ENCODE results near the gene FFAR1. TPM values are rescaled to one million over a fixed set of nuclear protein-coding genes. Genes with fewer than 3 reads are reported as not detected.
"Not testable (repeated sequence)": the region's sequence is repeated elsewhere in the genome, so short reads cannot be mapped to it uniquely, and the experiment has no call there.

Gene FFAR1
- total RNA-seq, 1 donor from 2014 or later, result not detected

- DNase-seq (ENCODE audit: missing footprints) (no peak), ATAC-seq (no peak)
- intact Hi-C loops (cut with DNase I), result loop anchor here (2.0 to 5.0 kb wide), 2 partner anchors 141 to 239 kb away; no protein-coding TSS in a partner anchor
Observed at GRCh38 chr19:35353635-35354034, 5.9 kb downstream of the FFAR1 start.

GRCh38 chr19:35354898-35355297 is 7.2 kb downstream of the FFAR1 start:
- DNase-seq (ENCODE audit: missing footprints) (no peak), ATAC-seq (no peak)
- intact Hi-C loops (cut with DNase I), result loop anchor here (5.0 kb wide), 1 partner anchor 237 kb away; no protein-coding TSS in a partner anchor

GRCh38 chr19:35355791-35356460 is 8.2 kb downstream of the FFAR1 start:
- peak; percentile 41 for ATAC-seq
- DNase-seq (ENCODE audit: missing footprints), result no peak
- intact Hi-C loops (cut with DNase I), result no loop called here

GRCh38 chr19:35357867-35358573 is 10.3 kb downstream of the FFAR1 start, which contains the start of gene FFAR3:
Gene FFAR3, plus strand, starts transcription at chr19:35358460. Its CDS starts 431 bp downstream, at chr19:35358891.
- intact Hi-C loops (cut with DNase I), result no loop called here
- DNase-seq (ENCODE audit: missing footprints), result no peak
- peak; percentile 35 for ATAC-seq

- ATAC-seq; intact Hi-C loops (cut with DNase I); DNase-seq (ENCODE audit: missing footprints): not testable (repeated sequence)
Observed at GRCh38 chr19:35358834-35359233, 11.1 kb downstream of the FFAR1 start.

GRCh38 chr19:35359395-35359794 is 11.7 kb downstream of the FFAR1 start:
- DNase-seq (ENCODE audit: missing footprints); intact Hi-C loops (cut with DNase I); ATAC-seq: not testable (repeated sequence)

GRCh38 chr19:35360081-35360480 is 12.4 kb downstream of the FFAR1 start:
- intact Hi-C loops (cut with DNase I); DNase-seq (ENCODE audit: missing footprints); ATAC-seq: not testable (repeated sequence)

- ATAC-seq (no peak), DNase-seq (ENCODE audit: missing footprints) (no peak)
- intact Hi-C loops (cut with DNase I), result no loop called here
Observed at GRCh38 chr19:35360880-35361420, 13.2 kb downstream of the FFAR1 start.

GRCh38 chr19:35362261-35363000 is 14.7 kb downstream of the FFAR1 start:
- no peak for DNase-seq (ENCODE audit: missing footprints)
- intact Hi-C loops (cut with DNase I), result no loop called here
- no peak for ATAC-seq

GRCh38 chr19:35363001-35363590 is 15.4 kb downstream of the FFAR1 start:
- ATAC-seq (no peak), DNase-seq (ENCODE audit: missing footprints) (no peak)
- intact Hi-C loops (cut with DNase I), result no loop called here

GRCh38 chr19:35363711-35364425 is 16.2 kb downstream of the FFAR1 start:
- ATAC-seq (no peak), DNase-seq (ENCODE audit: missing footprints) (no peak)
- intact Hi-C loops (cut with DNase I), result no loop called here

GRCh38 chr19:35365303-35365702 is 17.6 kb downstream of the FFAR1 start:
- ATAC-seq, result no peak
- DNase-seq (ENCODE audit: missing footprints), result no peak
- intact Hi-C loops (cut with DNase I), result no loop called here

- no peak for DNase-seq (ENCODE audit: missing footprints)
- no peak for ATAC-seq
- intact Hi-C loops (cut with DNase I), result no loop called here
Observed at GRCh38 chr19:35368378-35368777, 20.7 kb downstream of the FFAR1 start.

GRCh38 chr19:35369522-35369921 is 21.8 kb downstream of the FFAR1 start:
- ATAC-seq (no peak), DNase-seq (ENCODE audit: missing footprints) (no peak)
- intact Hi-C loops (cut with DNase I), result no loop called here

- intact Hi-C loops (cut with DNase I), result no loop called here
- no peak for DNase-seq (ENCODE audit: missing footprints)
- no peak for ATAC-seq
Observed at GRCh38 chr19:35370722-35371121, 23.0 kb downstream of the FFAR1 start, which contains the start of gene GPR42. Gene GPR42, plus strand, starts transcription at chr19:35371068. Its CDS starts 292 bp downstream, at chr19:35371360.

- ATAC-seq (no peak), DNase-seq (ENCODE audit: missing footprints) (no peak)
- intact Hi-C loops (cut with DNase I), result no loop called here
Observed at GRCh38 chr19:35373492-35373891, 25.8 kb downstream of the FFAR1 start.

GRCh38 chr19:35374031-35374430 is 26.3 kb downstream of the FFAR1 start:
- intact Hi-C loops (cut with DNase I); DNase-seq (ENCODE audit: missing footprints); ATAC-seq: not testable (repeated sequence)
